CD14-positive monocyte (primary cell): Measurements from ENCODE around the gene ZG16B. TPM values are rescaled to one million over a fixed set of nuclear protein-coding genes. Genes with fewer than 3 reads are reported as not detected.

Source experiments
- DNase-seq, 3 donors: peaks; one replicate each; pipeline ENCODE4 v3.0.0-alpha.2; 2011 to 2022
- H2AFZ ChIP-seq: 2 replicates; pipeline ENCODE4 v1.6.0; 2012; ENCODE audit warnings: mild to moderate bottlenecking, low read depth, low read length, inconsistent platforms; ENCODE audit not compliant: insufficient read depth, poor library complexity, severe bottlenecking
- H3K27ac ChIP-seq, 2 donors: 1 replicate in 1 of 2; 2 replicates in 1 of 2; pipeline ENCODE4 v1.5.1; 2012 to 2013; ENCODE audit warnings: low read length in 2 of 2, control low read depth in 1 of 2, inconsistent platforms in 1 of 2, low read depth in 1 of 2, mild to moderate bottlenecking in 1 of 2
- H3K27me3 ChIP-seq, 2 donors: one replicate each; pipeline versions ENCODE4 v1.6.0 to v1.6.1; 2011 to 2013; ENCODE audit warnings: low read length in 2 of 2; ENCODE audit not compliant: control insufficient read depth in 2 of 2, insufficient read depth in 2 of 2
- H3K36me3 ChIP-seq, 2 donors: replicated peaks in 1 of 2; 1 replicate in 1 of 2; 2 replicates in 1 of 2; pipeline versions ENCODE4 v1.5.1 to v1.6.1; 2012 to 2013; ENCODE audit warnings: low read length in 2 of 2, control low read depth in 1 of 2, inconsistent platforms in 1 of 2, mild to moderate bottlenecking in 1 of 2; ENCODE audit not compliant: insufficient read depth in 2 of 2, control insufficient read depth in 1 of 2
- H3K4me1 ChIP-seq, 2 donors: 1 replicate in 1 of 2; 2 replicates in 1 of 2; pipeline versions ENCODE4 v1.5.1 to v1.6.1; 2012 to 2013; ENCODE audit warnings: low read length in 2 of 2, control low read depth in 1 of 2, inconsistent platforms in 1 of 2, mild to moderate bottlenecking in 1 of 2, moderate library complexity in 1 of 2; ENCODE audit not compliant: insufficient read depth in 2 of 2, control insufficient read depth in 1 of 2
- H3K4me2 ChIP-seq: replicated peaks from 2 replicates; pipeline ENCODE3; 2012; ENCODE audit warnings: low read length, moderate library complexity, mild to moderate bottlenecking; ENCODE audit not compliant: poor library complexity, severe bottlenecking; ENCODE audit errors: extremely low read depth
- H3K4me3 ChIP-seq, 3 experiments: fragments of 200-600 bp in 1 of 3; sonication (generic) in 1 of 3; replicated peaks in 1 of 3; 1 replicate in 2 of 3; 2 replicates in 1 of 3; pipeline ENCODE4 v1.5.1; 2011 to 2013; ENCODE audit warnings: low read length in 3 of 3, mild to moderate bottlenecking in 3 of 3, control low read depth in 2 of 3, low read depth in 2 of 3, inconsistent platforms in 1 of 3, moderate library complexity in 1 of 3
- H3K79me2 ChIP-seq: 2 replicates; pipeline ENCODE4 v1.6.0; 2012; ENCODE audit warnings: mild to moderate bottlenecking, control low read depth, inconsistent platforms, low read length, moderate library complexity; ENCODE audit not compliant: insufficient read depth
- H3K9ac ChIP-seq: 2 replicates; pipeline ENCODE4 v1.6.0; 2017; ENCODE audit warnings: low read length, mild to moderate bottlenecking; ENCODE audit not compliant: insufficient read depth, poor library complexity, severe bottlenecking
- H3K9me3 ChIP-seq, 2 donors: replicated peaks in 1 of 2; 1 replicate in 1 of 2; 2 replicates in 1 of 2; pipeline versions ENCODE4 v1.5.1 to v1.6.1; 2012 to 2013; ENCODE audit warnings: low read length in 2 of 2, control low read depth in 1 of 2; ENCODE audit not compliant: control insufficient read depth in 1 of 2, insufficient read depth in 1 of 2
- H4K20me1 ChIP-seq: 2 replicates; pipeline ENCODE4 v1.6.0; 2012; ENCODE audit warnings: mild to moderate bottlenecking, low read length, control low read depth, moderate library complexity; ENCODE audit not compliant: insufficient read depth
- H3K27ac Mint-ChIP-seq, 7 donors: one replicate each; pipeline ENCODE4 v1.8.0; 2020; ENCODE audit warnings: mild to moderate bottlenecking in 7 of 7, mixed read lengths in 7 of 7, moderate library complexity in 6 of 7, inconsistent platforms in 2 of 7
- H3K27me3 Mint-ChIP-seq, 3 donors: one replicate each; pipeline ENCODE4 v1.8.0; 2021 to 2022; ENCODE audit warnings: low read depth in 3 of 3, mild to moderate bottlenecking in 3 of 3, mixed read lengths in 3 of 3, moderate library complexity in 3 of 3, inconsistent platforms in 1 of 3
- H3K36me3 Mint-ChIP-seq, 2 donors: one replicate each; pipeline ENCODE4 v1.8.0; 2020; ENCODE audit warnings: mixed read lengths in 2 of 2, inconsistent platforms in 1 of 2, mild to moderate bottlenecking in 1 of 2
- H3K4me1 Mint-ChIP-seq: one replicate; pipeline ENCODE4 v1.8.0; 2020; ENCODE audit warnings: mild to moderate bottlenecking, mixed read lengths
- H3K4me3 Mint-ChIP-seq, 2 donors: one replicate each; pipeline ENCODE4 v1.8.0; 2020; ENCODE audit warnings: mild to moderate bottlenecking in 2 of 2, mixed read lengths in 2 of 2, moderate library complexity in 1 of 2
- H3K9me3 Mint-ChIP-seq, 7 donors: one replicate each; pipeline ENCODE4 v1.8.0; 2020 to 2022; ENCODE audit warnings: mixed read lengths in 7 of 7, mild to moderate bottlenecking in 6 of 7, moderate library complexity in 6 of 7, inconsistent platforms in 2 of 7
- WGBS: methylation state at CpG from one replicate; pipeline ENCODE4 v1.1.5; 2013; ENCODE audit warnings: missing lambda C conversion rate; ENCODE audit not compliant: insufficient coverage; 5-methylcytosine and 5-hydroxymethylcytosine counted together
- intact Hi-C, 2 donors: fragments of 100-400 bp; cut with micrococcal nuclease; formaldehyde crosslinking; loops; one replicate each; pipeline versions ENCODE4 v1.15.0 to v1.15.1; 2023
- polyA plus RNA-seq, 3 donors: library from polyadenylated mRNA; depleted of rRNA in 1 of 3; unstranded in 2 of 3; stranded (reverse) in 1 of 3; fragments of 300-500 nt in 2 of 3; fragments of >200 nt in 1 of 3; fragmentation: Illumina TruSeq in 2 of 3; gene quantifications; 1 replicate in 2 of 3; 2 replicates in 1 of 3; pipeline ENCODE4 v1.2.3, GENCODE V29; 2012 to 2021
- TF ChIP-seq, protein P1 (sequence below): fragments of 200-600 bp; IDR thresholded peaks from one replicate; pipeline ENCODE4 v1.8.0; 2022; ENCODE audit warnings: antibody characterized with exemption, mild to moderate bottlenecking

Gene ZG16B
- polyA plus RNA-seq, 3 donors, result 6.8 to 12.9 (median 11.0) TPM

DNA sequence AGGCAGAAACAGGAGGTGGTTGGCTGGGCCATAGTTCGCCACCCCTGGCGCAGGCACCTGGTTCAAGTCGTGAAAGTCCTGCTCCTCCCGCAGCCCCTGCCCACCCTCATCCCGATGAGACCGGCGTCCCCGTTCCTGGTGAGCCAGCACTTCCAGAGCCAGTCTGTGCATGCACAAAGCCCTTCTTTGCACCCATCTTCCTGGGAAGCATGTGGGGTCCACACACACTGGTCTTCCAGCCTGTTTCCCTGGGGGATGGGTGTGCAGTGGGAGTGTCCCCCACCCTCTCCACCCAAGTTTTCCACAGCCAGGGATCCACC is 1.6 kb upstream of the ZG16B start:
- H3K4me1 Mint-ChIP-seq, result peaks cover 9% of the 10 kb centered on the region
- 80% methylated on average over 8 of the region's 8 CpGs for WGBS

DNA sequence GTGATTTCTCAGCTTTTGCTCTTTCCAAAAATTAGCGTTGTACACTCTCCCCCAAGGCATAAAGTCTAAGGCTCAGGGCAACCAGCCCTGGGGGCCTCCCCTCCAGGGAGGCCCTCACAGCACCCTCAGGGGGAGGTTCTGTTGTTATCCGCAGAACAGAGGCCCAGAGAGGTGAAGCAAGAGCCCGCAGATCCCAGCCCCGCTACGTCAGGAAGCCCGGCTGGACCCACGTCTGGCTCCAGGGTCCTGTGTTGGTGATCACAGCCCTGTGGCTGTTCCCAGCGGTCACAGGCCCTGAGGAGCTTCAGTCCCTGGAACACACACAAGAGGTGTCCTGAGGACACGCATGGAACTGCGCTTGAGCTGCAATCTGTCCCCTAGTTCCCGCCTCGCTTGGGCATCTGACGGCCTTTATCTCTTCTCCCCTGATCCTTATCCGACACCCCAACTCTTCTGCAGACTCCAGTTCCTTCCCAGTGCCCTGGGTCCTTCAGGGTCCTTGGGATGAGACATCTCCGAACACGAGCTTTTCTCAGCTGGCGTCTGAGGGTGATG is 1.1 kb upstream of the ZG16B start:
- Histone ChIP-seq H3K27me3 (no peaks in the 10 kb centered on the region), H3K27ac (no peak overlapping the region), H3K4me1 (peaks cover 14 to 18% of the 10 kb centered on the region in 2 donors), H2AFZ (no peak overlapping the region), H3K4me2 (no peak overlapping the region), H3K9me3 (peaks cover 0 to 4% of the 10 kb centered on the region in 2 donors), H3K9ac (no peak overlapping the region), H3K79me2 (no peaks in the 10 kb centered on the region), H4K20me1 (no peaks in the 10 kb centered on the region), H3K4me3 (no peak overlapping the region), H3K36me3 (no peaks in the 10 kb centered on the region)
- H3K9me3 Mint-ChIP-seq, result peaks cover 1 to 11% (median 6%) of the 10 kb centered on the region in 7 donors
- TF ChIP-seq, protein P1, sequence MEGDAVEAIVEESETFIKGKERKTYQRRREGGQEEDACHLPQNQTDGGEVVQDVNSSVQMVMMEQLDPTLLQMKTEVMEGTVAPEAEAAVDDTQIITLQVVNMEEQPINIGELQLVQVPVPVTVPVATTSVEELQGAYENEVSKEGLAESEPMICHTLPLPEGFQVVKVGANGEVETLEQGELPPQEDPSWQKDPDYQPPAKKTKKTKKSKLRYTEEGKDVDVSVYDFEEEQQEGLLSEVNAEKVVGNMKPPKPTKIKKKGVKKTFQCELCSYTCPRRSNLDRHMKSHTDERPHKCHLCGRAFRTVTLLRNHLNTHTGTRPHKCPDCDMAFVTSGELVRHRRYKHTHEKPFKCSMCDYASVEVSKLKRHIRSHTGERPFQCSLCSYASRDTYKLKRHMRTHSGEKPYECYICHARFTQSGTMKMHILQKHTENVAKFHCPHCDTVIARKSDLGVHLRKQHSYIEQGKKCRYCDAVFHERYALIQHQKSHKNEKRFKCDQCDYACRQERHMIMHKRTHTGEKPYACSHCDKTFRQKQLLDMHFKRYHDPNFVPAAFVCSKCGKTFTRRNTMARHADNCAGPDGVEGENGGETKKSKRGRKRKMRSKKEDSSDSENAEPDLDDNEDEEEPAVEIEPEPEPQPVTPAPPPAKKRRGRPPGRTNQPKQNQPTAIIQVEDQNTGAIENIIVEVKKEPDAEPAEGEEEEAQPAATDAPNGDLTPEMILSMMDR, result no peak
- intact Hi-C loops, result no loop called here
- H3K4me3 Mint-ChIP-seq, result no peak overlapping the region
- peaks cover 12% of the 10 kb centered on the region for H3K4me1 Mint-ChIP-seq
- H3K27me3 Mint-ChIP-seq, result peaks cover 2 to 4% (median 4%) of the 10 kb centered on the region in 3 donors
- WGBS, result 89% methylated on average over 7 of the region's 17 CpGs
- DNase-seq, result no peak
- H3K27ac Mint-ChIP-seq, result no peak overlapping the region
- H3K36me3 Mint-ChIP-seq, result no peaks in the 10 kb centered on the region

More for the DNA sequence above, 1.6 kb upstream of the ZG16B start:
- H3K9me3 Mint-ChIP-seq, result peaks cover 1 to 11% (median 6%) of the 10 kb centered on the region in 7 donors
- H3K27me3 Mint-ChIP-seq, result peaks cover 2 to 4% (median 3%) of the 10 kb centered on the region in 3 donors
- Histone ChIP-seq H3K27me3 (no peaks in the 10 kb centered on the region), H2AFZ (no peak overlapping the region), H3K9ac (no peak overlapping the region), H3K27ac (no peak overlapping the region), H4K20me1 (no peaks in the 10 kb centered on the region), H3K4me3 (no peak overlapping the region), H3K4me1 (peaks cover 14 to 18% of the 10 kb centered on the region in 2 donors), H3K79me2 (no peaks in the 10 kb centered on the region), H3K36me3 (no peaks in the 10 kb centered on the region), H3K9me3 (peaks cover 0 to 4% of the 10 kb centered on the region in 2 donors), H3K4me2 (no peak overlapping the region)
- DNase-seq, result no peak
- intact Hi-C loops, result no loop called here
- H3K4me3 Mint-ChIP-seq, result no peak overlapping the region
- TF ChIP-seq, protein P1, result no peak
- H3K27ac Mint-ChIP-seq, result no peak overlapping the region
- no peaks in the 10 kb centered on the region for H3K36me3 Mint-ChIP-seq
